Left ventricle myocardium inferior (tissue), 1 donor: ENCODE data around the gene ZNF740. TPM values are rescaled to one million over a fixed set of nuclear protein-coding genes. Genes with fewer than 3 reads are reported as not detected.

Experiments
- DNase-seq: peaks from one replicate; pipeline ENCODE4 v3.0.0-alpha.2; 2020
- H3K27ac ChIP-seq: fragments of 200-600 bp; replicated peaks from 2 replicates; pipeline ENCODE4 v1.8.0; 2021
- H3K27me3 ChIP-seq: fragments of 200-600 bp; 2 replicates; pipeline ENCODE4 v1.8.0; 2021; ENCODE audit warnings: low read depth
- H3K36me3 ChIP-seq: fragments of 200-600 bp; 2 replicates; pipeline ENCODE4 v1.8.0; 2021
- H3K4me1 ChIP-seq: fragments of 200-600 bp; 2 replicates; pipeline ENCODE4 v1.8.0; 2021
- H3K4me3 ChIP-seq: fragments of 200-600 bp; 2 replicates; pipeline ENCODE4 v1.8.0; 2021; ENCODE audit warnings: mild to moderate bottlenecking, moderate library complexity
- H3K9me3 ChIP-seq: fragments of 200-600 bp; replicated peaks from 2 replicates; pipeline ENCODE4 v1.8.0; 2021
- intact Hi-C: fragments of 100-400 bp; cut with micrococcal nuclease; formaldehyde crosslinking; loops from one replicate; pipeline ENCODE4 v1.11.0; 2022
- total RNA-seq: library from RNA; stranded (reverse); fragmentation: NEBNext Ultra II Directional; extraction: Animal tissue kit (Norgen Biotek cat#: 25700); gene quantifications from one replicate; pipeline ENCODE4 v1.2.1, GENCODE V29; 2021
- TF ChIP-seq, protein P1 (sequence below): fragments of 200-600 bp; IDR thresholded peaks from 2 replicates; pipeline ENCODE4 v1.8.0; 2021; ENCODE audit warnings: antibody characterized with exemption, mild to moderate bottlenecking, borderline replicate concordance
- donor health status: DM: no; HTN: yes; CAD: no; lungs with severe emphysema.

Gene ZNF740
- total RNA-seq, 1 donor from 2014 or later = 26.5 TPM

DNA sequence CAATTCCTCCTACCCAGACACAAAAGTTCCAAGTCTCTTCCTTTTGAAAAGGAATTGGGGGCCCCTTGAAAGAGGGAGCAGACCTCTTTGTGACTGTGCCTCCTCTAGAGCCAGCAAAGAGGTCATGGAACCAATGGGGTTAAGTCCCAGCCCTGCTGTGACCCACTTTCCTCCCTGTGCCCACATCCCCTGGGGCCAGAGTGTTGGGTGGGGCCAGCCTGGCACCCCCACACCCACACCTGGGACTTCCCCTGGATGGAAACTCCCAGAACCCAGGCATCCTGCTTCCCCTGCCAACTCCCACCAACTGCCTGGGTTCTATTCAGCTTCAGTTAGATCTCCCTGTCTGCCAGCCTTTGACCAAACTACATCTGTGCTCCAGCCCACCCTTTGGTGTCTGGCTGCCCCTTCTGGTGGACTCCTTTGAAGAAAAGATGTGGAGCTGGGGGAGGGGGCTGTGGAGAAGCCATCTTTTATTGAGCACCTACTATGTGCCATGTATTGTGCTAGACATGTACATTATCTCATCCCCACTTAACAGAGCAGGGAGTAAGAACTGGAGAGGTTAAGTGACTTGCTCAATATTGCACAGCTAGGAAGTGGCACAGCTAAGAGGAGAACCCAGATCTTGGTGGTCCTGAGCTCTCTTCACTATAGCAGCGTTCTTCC lies 56.1 kb downstream of the ZNF740 start:
- Histone ChIP-seq H3K9me3 (no peaks in the 10 kb centered on the region), H3K36me3 (no peaks in the 10 kb centered on the region), H3K4me1 (peaks cover 34% of the 10 kb centered on the region), H3K27ac (no peak overlapping the region), H3K4me3 (no peak overlapping the region), H3K27me3 (no peaks in the 10 kb centered on the region)
- TF ChIP-seq, protein P1, sequence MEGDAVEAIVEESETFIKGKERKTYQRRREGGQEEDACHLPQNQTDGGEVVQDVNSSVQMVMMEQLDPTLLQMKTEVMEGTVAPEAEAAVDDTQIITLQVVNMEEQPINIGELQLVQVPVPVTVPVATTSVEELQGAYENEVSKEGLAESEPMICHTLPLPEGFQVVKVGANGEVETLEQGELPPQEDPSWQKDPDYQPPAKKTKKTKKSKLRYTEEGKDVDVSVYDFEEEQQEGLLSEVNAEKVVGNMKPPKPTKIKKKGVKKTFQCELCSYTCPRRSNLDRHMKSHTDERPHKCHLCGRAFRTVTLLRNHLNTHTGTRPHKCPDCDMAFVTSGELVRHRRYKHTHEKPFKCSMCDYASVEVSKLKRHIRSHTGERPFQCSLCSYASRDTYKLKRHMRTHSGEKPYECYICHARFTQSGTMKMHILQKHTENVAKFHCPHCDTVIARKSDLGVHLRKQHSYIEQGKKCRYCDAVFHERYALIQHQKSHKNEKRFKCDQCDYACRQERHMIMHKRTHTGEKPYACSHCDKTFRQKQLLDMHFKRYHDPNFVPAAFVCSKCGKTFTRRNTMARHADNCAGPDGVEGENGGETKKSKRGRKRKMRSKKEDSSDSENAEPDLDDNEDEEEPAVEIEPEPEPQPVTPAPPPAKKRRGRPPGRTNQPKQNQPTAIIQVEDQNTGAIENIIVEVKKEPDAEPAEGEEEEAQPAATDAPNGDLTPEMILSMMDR = no peak
- no peak for DNase-seq
- intact Hi-C loops = no loop called here

DNA sequence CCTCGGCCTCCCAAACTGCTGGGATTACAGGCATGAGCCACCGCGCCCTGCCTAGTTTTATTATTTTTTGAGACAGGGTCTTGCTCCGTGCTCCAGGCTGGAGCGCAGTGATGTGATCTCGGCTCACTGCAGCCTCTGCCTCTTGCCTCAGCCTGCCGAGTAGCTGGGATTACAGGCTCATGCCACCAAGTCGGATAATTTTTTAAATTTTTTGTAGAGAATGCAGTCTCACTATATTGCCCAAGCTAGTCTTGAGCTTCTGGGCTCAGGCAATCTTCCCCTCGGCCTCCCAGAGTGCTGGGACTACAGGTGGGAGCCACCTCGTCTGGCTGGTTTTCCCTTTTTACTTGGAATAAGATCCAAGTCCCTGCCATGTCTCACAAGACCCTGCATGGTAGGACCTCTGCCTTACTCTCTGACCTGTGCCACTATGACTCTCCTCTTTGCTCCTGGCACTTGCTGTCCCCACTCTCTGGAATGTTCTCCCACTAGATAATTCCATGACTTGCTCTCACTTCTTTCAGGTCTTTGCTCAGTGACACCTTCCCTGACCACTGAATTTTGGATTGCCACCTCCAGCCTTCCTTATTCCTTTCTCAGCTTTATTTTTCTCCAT lies 59.2 kb downstream of the ZNF740 start:
- intact Hi-C loops = no loop called here
- H3K36me3 ChIP-seq = no peaks in the 10 kb centered on the region
- peaks cover 9% of the 10 kb centered on the region for H3K27me3 ChIP-seq
- no peak for DNase-seq
- no peak overlapping the region for H3K27ac ChIP-seq
- TF ChIP-seq, protein P1 = no peak
- no peak overlapping the region for H3K4me3 ChIP-seq
- H3K4me1 ChIP-seq = peaks cover 2% of the 10 kb centered on the region
- no peaks in the 10 kb centered on the region for H3K9me3 ChIP-seq

DNA sequence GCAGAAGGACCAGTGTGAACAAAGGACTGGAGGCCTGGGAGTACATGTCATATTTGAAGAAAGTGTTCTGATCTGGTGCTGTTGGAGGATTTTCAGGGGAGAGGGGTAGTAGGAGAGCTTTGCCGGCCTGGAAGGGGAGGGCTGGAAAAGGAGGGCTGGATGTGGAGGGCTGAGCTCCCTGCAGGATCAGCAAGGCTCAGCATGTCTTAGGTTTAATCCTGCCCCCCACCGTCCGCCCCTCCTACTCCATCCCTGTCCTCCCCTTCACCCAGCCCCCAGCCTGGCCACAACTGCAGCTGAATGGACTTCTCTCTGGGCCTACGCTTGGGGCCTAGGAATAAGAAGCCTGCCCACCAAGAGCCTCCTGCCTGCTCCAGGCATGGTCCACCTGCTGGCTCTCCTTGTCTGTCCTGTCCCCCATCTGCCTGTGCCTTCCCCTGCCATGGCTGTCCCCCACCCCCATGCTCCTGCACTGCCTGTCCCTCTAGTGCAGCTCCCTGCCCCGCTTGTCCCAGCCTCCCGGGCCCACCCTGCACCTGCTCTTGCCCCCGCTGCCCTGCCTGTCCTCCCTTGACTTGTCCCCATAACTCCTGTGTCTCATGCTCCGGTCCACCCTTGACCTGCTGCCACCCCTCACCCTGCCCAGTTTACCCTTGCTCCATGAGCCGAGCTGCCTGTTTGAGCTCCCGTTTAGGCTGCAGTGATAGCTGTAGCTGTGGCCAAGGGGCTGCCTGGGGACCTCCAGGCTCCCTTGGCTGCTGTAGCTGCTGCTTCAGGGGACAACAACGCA lies 61.3 kb downstream of the ZNF740 start:
- intact Hi-C loops = no loop called here
- TF ChIP-seq, protein P1 = no peak
- Histone ChIP-seq H3K27ac (no peak overlapping the region), H3K4me1 (no peaks in the 10 kb centered on the region), H3K9me3 (no peaks in the 10 kb centered on the region), H3K4me3 (no peak overlapping the region), H3K27me3 (peaks cover 9% of the 10 kb centered on the region), H3K36me3 (no peaks in the 10 kb centered on the region)
- no peak for DNase-seq

- TF ChIP-seq, protein P1 = no peak
- H3K27ac ChIP-seq = no peak overlapping the region
- no peak overlapping the region for H3K4me3 ChIP-seq
- no peaks in the 10 kb centered on the region for H3K9me3 ChIP-seq
- peaks cover 9% of the 10 kb centered on the region for H3K27me3 ChIP-seq
- intact Hi-C loops = no loop called here
- H3K4me1 ChIP-seq = no peaks in the 10 kb centered on the region
- DNase-seq = no peak
- no peaks in the 10 kb centered on the region for H3K36me3 ChIP-seq
Measured at GRCh38 chr12:53244337-53244736, 63.8 kb downstream of the ZNF740 start.

Other genes starting within 250 kb of the ZNF740 start
- gene KRT18, start 231.6 kb upstream of the ZNF740 start, total RNA-seq = 3.7 TPM
- gene EIF4B, start 174.3 kb upstream of the ZNF740 start, total RNA-seq = 390 TPM
- gene TNS2, start 130.7 kb upstream of the ZNF740 start, total RNA-seq = 109 TPM
- 49.1 TPM for gene SPRYD3, start 101.3 kb upstream of the ZNF740 start, total RNA-seq
- gene IGFBP6, start 83.1 kb upstream of the ZNF740 start, total RNA-seq = 53.0 TPM
- gene SOAT2, start 77.2 kb upstream of the ZNF740 start, total RNA-seq = not detected
- 12.2 TPM for gene CSAD, start 203 bp downstream of the ZNF740 start, total RNA-seq
- gene ITGB7, start 26.5 kb downstream of the ZNF740 start, total RNA-seq = 1.1 TPM
- 14.9 TPM for gene RARG, start 51.5 kb downstream of the ZNF740 start, total RNA-seq
- 0.36 TPM for gene ESPL1, start 87.6 kb downstream of the ZNF740 start, total RNA-seq
- 399 TPM for gene PFDN5, start 114.8 kb downstream of the ZNF740 start, total RNA-seq
- gene MYG1, start 119.0 kb downstream of the ZNF740 start, total RNA-seq = 34.8 TPM
- gene AAAS, start 140.9 kb downstream of the ZNF740 start, total RNA-seq = 45.1 TPM
- gene SP7, start 155.6 kb downstream of the ZNF740 start, total RNA-seq = not detected
- 27.4 TPM for gene SP1, start 199.5 kb downstream of the ZNF740 start, total RNA-seq
- gene AMHR2, start 243.1 kb downstream of the ZNF740 start, total RNA-seq = 0.36 TPM